Activated CD4-positive, alpha-beta T cell treated with anti-CD3 and anti-CD28 coated beads, Interleukin-2, amount 50 U/mL, for 4 hours (primary cell): Measurements from ENCODE around the gene GBP6.
A peak's percentile ranks its signal among the peaks of the same experiment; 100 is the strongest.
"Not testable (repeated sequence)": the region's sequence is repeated elsewhere in the genome, so short reads cannot be mapped to it uniquely, and the experiment has no call there.

Experiments
- DNase-seq, 2 experiments: peaks; one replicate each; pipeline ENCODE4 v3.0.0-alpha.2; 2020

The GBP6 gene

DNA sequence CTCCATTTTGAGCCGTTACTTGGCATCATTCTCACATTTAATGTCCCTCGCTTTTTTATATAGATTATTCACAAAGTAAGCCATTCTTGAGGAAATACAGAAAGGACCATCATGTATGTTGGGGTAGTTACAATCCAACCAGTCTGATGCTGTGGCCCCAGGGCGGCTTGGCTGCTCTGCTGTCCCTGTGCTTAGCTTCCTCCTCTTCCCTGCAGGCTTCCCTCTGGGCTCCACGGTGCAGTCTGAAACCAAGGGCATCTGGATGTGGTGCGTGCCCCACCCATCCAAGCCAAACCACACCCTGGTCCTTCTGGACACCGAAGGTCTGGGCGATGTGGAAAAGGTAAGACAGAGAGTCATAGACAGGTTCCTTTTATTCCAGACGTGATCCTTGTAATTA is 5.5 kb downstream of the GBP6 start:
- DNase-seq = no peak

DNA sequence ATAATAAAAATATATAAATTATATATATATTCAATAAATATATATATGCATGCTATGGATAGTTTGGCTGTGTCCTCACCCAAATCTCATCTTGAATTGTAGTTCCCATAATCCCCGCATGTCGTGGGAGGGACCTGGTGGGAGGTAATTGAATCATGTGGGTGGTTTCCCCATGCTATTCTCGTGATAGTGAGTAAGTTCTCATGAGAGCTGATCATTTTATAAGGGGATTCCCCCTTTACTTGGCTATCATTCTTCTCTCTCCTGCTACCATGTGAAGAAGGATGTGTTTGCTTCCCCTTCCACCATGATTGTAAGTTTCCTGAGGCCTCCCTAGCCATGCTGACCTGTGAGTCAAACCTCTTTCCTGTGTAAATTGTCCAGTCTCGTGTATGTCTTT is 10.0 kb downstream of the GBP6 start:
- peak in 1 of 2 experiments; percentile 12 for DNase-seq

DNA sequence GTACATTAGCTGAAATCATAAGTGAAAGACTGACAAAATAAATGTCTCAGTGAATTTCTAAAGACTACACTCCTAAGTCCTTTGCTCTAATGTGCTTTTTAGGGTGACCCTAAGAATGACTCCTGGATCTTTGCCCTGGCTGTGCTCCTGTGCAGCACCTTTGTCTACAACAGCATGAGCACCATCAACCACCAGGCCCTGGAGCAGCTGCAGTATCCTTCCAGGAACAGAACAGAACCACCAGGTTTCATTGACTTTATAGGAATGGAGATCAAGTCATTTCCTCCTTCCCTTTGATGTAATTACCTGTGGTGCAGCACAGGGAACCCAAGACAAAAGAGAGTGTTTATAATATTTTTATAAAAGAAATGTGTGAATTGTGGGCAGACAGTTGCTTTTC is 14.1 kb downstream of the GBP6 start:
- no peak for DNase-seq

DNA sequence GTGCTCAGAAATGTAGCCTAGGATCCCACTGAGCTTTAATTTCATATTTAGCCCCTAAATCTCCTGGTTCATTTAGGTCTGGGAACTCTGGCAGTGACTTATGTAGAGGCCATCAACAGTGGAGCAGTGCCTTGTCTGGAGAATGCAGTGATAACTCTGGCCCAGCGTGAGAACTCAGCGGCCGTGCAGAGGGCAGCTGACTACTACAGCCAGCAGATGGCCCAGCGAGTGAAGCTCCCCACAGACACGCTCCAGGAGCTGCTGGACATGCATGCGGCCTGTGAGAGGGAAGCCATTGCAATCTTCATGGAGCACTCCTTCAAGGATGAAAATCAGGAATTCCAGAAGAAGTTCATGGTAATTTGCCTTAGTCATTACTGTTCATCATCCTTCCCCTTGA is 17.8 kb downstream of the GBP6 start:
- no peak for DNase-seq

DNA sequence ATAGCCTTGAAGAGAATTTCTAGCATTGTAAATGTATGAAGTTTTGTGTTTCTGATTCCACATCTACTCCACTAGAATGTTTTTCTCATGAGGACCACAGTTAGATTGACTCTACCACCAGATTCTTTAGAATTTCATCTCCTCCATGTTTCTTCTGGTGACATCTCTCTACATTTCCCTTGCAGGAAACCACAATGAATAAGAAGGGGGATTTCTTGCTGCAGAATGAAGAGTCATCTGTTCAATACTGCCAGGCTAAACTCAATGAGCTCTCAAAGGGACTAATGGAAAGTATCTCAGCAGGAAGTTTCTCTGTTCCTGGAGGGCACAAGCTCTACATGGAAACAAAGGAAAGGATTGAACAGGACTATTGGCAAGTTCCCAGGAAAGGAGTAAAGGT is 18.6 kb downstream of the GBP6 start:
- DNase-seq = no peak

DNA sequence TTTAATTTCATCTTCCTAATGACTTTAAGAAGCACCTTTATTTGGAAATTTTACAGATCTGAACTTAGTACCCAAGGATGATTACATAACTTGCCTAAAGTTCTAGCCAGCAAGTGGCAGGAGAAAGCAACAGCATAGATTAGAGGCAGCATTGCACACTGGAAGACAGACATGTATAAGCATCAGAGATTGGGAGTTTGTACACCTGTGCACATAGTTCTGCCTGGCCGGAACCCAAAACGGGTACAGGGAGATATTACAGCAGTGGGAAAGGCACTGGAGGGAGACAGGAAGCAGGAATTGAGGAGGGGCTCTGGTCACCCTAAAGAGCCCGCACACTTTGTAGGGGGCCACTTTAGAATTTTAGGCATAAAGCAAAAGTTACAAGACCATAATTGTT is 19.3 kb downstream of the GBP6 start:
- DNase-seq = no peak

DNA sequence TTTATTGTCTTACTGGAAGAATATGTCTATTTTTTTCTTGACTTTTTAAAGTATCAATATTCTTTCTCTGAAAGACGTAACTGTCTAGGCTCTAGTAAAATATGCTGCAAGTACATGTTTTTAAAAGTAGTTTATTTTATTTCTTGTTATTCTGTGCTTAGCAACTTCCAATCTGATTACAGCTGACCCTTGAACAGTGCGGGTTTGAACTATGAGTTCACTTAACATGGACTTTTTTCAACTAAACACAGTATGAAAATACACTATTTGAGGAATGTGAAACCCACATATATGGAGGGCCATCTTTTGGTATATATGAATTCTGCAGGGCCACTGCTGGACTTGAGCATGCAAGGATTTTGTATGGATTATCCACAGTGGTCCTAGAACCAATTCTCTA is 26.8 kb downstream of the GBP6 start:
- DNase-seq = no peak

DNA sequence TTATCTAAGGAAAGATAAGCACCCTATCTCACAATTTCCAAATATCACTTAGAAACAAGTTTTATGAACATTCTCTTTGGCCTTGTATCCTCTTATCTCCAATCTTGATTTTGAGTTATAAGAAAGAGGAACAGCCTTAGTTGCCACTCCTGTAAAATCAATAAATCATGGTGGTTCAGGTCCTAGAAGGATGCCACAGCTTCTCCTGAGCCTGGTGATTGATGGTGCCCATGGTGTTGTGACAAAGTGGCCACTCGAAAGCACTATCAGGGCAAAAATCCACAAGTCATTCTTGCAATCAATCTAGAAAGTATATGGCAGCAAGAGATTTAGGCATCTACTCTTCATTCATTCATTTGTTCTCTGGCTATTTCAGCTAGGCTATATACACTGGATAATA is 27.8 kb downstream of the GBP6 start:
- no peak for DNase-seq

DNA sequence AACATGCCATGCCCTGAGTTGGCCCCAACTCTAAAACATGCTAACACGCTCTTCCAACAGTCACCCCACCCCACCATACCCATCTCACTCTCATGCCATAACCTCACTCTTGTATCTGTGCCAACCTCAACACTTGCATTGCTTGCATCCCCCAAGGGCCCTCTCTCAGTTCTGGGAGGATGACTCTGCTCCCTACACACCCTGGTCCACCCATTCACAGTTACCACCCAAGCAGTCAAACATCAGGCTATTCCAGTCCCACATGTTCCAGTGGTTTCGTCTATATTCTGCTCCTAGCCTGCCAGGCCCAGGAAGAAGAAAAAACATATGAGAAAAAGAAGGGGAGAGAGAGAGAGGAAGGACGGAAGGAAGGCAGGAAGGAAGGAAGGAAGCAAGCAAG is 31.0 kb downstream of the GBP6 start:
- DNase-seq = no peak

DNA sequence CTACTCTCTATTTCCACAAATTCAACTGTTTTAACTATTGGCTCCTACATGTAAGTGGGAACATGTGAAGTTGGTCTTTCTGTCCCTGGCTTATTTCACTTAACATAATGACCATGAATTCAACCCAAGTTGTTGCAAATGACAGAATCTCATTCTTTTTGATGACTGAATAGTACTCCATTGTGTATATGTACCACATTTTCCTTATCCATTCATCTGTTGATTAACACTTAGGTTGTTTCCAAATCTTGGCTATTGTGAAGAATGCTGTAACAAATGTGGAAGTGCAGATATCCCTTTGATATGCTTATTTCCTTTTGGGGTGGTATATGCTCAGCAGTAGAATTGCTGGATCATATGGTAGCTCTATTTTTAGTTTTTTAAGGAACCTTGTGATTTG is 33.0 kb downstream of the GBP6 start:
- no peak for DNase-seq

DNA sequence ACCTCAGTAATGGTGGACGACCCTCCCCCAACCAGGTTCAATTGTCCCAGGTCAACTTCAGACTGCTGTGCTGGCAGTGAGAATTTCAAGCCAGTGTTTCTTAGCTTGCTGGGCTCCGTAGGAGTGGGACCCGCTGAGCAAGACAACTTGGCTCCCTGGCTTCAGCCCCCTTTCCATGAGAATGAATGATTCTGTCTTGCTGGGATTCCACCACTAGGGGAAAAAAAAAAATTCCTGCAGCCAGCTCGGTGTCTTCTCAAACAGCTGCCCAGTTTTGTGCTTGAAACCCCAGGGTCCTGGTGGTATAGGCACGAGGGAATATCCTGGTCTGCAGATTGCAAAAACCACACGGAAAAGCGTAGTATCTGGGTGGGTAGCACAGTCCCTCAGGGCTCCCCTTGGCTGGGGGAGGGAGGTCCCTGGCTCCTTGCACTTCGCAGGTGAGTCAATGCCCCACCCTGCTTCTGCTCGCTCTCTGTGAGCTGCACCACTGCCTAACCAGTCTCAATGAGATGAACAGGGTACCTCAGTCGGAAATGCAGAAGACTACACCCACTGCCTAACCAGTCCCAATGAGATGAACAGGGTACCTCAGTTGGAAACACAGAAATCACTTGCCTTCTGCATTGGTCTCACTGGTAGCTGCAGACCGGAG is 41.5 kb downstream of the GBP6 start:
- no peak for DNase-seq

DNA sequence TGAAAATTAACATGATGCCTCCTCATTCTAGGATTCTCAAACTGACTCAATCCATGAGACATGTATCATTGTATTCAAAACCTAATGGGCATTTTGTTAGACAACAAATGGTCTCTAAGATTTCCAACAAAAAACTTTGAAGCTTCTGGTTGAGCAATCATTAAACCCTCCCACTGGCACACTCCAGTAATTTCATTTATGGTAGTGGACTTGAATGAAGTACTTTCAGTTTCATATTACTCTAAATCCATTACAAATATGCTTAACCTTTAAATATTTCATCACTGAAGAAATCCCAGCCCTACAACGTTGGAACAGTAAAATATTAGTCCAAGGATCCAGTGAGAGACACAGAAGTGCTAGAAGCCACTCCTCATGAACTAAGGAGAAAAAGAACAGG is 43.5 kb downstream of the GBP6 start:
- DNase-seq = no peak

DNA sequence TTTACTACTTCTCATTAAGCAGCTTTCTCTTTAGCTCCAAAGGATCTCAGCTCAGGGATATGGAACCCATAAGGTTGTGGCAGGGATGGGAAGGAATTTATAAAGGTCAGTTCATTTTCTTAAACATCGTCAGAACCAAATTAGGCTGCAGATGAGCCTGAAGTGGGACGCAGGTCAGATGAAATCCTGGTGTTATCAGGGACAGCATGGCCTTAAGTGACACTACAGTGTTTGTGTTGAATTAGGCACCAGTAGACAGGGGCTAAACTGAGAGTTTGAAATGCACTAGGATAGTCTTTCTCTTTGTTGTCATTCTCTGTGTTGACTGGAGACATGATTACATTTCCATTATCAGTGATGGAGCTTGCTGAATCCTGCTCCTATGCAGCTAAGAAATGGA is 43.9 kb downstream of the GBP6 start:
- not testable (repeated sequence) for DNase-seq

DNA sequence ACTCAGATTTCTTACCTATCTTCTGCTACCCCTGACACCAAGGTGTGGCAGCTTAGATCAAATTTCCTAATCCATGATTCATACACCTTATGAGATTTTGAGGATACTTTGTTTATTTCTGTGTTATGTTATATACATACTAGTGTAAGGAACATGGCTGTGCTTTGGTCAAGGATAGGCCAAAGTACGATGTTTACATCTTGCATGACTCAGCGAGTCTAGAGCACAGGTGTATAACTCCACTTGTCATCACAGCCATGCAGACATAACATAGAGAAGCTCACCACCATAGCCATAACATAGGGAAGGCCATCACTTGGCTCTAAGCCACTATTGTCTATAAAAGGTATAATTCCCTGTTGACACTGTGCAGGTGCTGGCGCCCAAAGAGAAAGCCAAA is 61.2 kb downstream of the GBP6 start:
- DNase-seq = no peak

DNA sequence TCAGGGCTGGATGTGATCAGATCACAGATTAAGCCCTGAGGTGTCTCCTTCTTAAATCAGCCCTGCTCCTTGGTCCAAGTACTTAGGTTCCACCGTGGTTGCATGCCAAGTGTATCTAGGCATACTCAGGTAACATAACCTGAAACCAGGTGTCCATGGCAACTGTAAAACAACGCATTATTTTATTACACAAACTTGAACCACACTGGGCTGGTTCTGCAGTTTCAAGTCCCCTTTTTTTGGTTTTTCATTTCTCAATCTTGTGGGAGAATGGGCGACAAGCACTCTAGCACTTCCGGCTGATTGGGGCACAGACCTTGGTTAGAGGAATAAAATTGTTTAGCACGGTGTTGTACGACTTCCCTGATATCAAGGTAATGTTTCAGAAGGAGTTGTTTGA is 65.2 kb downstream of the GBP6 start:
- DNase-seq = no peak

DNA sequence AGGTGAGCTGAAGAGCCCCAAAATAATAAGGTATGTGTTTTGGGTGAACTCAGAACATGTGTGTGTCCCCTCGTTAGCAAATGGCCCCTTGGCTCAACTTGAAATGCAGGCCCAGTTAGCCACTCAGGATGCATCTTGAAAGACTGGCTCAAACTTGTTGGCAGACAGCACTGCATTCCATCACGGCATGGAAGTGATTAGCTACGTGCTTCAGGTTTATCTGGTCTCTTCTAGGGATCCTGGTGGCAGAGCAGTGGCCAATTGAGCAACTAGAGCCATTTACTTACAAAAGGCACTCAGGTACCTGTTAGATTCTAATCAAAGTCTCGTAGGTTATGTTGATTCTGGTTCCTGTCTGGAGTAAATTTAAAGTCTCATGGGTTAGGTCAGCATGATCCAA is 65.8 kb downstream of the GBP6 start:
- DNase-seq = not testable (repeated sequence)

DNA sequence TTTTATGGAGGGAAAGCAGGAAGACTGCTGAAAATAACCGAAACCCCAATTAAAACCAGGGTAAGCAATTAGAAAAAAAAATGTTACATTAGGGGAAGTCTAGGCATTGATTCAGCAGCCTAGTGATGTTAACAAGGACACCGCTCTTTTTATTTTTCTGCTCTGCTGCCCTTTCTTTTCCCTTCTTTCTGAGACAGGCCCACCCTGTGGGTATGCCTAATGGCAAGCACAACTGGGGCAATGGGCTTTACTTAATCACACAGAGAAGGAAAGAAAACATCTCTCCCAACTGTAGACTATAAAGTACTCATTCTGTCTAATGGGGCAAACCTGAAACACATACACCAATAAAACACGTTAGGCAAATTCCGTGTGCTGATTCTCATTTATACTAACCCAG is 69.6 kb downstream of the GBP6 start:
- no peak for DNase-seq

DNA sequence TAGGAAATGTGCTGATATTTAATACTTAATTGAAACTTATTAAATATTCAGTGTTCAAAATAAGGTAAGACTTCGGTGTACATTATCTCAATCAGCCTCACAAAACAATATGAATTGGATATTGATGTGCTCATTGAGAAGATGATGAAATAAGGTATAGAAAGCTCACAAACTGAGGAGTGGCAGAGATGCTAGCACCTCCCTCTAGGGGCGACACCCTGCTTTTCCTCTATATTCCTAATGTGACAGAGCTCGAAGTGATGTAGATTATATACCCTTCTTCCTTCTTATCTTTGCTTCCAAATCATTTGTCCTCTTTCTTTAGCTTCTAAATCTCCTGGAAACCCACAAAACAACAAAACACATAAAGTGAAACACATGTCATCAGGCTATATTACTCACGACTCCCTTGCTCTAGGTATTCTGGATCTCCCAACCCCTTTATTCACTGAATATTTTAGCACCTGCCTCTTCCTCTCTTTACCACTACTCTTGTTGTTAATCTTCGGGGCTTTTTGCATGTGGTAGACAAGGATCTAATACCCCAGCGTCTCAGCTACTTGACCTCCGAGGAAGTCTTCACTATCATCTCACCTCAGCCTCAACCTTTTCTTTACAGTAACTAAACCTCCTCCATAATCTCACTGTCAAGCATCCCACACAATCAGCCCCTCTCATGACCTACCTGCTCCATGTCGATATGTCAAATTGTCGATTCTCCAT is 70.4 kb downstream of the GBP6 start:
- DNase-seq = not testable (repeated sequence)
